Cardiac septum (tissue), 1 donor: ENCODE measurements around the gene DGCR6L. TPM values are rescaled to one million over a fixed set of nuclear protein-coding genes. Genes with fewer than 3 reads are reported as not detected.
"Not testable (repeated sequence)": the region's sequence is repeated elsewhere in the genome, so short reads cannot be mapped to it uniquely, and the experiment has no call there.

ENCODE experiments used
- DNase-seq: peaks from one replicate; pipeline ENCODE4 v3.0.0-alpha.2; 2020; ENCODE audit warnings: low spot score
- intact Hi-C: fragments of 100-400 bp; cut with DNase I; formaldehyde crosslinking; loops from one replicate; pipeline ENCODE4 v1.14.0; 2022
- long read RNA-seq: library from polyadenylated mRNA; unstranded; transcript quantifications from one replicate; pipeline ENCODE4 v2.0.0, GENCODE V29; 2021
- total RNA-seq: library from RNA; stranded (reverse); fragmentation: NEBNext Ultra II Directional; extraction: Animal tissue kit (Norgen Biotek cat#: 25700); gene quantifications from one replicate; pipeline ENCODE4 v1.2.1, GENCODE V29; 2021
- donor health status: DM: no; HTN: no; CAD: no.

Gene DGCR6L
- total RNA-seq = 45.5 TPM
- long read RNA-seq, transcript DGCR6L-201 (5 exons, 1,154 nt) = major isoform, 119 of 131 reads
- long read RNA-seq, partial matches to known transcripts = 2 of 131 reads
- long read RNA-seq, other reads (novel, unspliced or antisense) = 8 of 131 reads

GRCh38 chr22:20319745-20320658 lies at the start of gene DGCR6L:
Gene DGCR6L (minus strand): TSS chr22:20320060. CDS start chr22:20319988, 72 bp downstream.
- intact Hi-C loops = loop anchor here (5.0 kb wide), 1 partner anchor 243 kb away; no protein-coding TSS in a partner anchor

GRCh38 chr22:20368875-20369274 lies 49.0 kb upstream of the DGCR6L start:
- intact Hi-C loops, DNase-seq: not testable (repeated sequence)

More at GRCh38 chr22:20319745-20320658, at the start of gene DGCR6L:
- peak; percentile 98 for DNase-seq

DNA sequence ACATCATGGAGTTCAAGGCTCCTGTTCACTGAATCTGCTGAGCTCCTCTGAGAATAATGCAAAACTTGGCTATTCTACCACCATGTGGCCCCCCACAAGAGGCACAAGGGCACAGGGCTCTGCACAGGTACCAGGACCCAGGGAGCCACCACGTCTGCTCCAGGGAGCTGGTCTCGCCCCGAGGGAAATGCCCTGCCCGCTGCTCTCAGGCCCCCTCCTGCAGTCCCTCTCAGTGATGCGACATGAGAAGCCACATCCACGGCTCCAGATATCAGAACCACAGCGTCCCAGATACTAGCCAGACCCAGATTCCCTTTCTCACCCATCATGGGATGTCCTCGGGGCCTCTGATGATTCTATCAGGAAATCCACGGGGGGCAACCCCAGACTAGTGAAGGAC lies 47.0 kb upstream of the DGCR6L start:
- DNase-seq, intact Hi-C loops: not testable (repeated sequence)

GRCh38 chr22:20364335-20365260 lies 44.7 kb upstream of the DGCR6L start:
- DNase-seq = not testable (repeated sequence)

DNA sequence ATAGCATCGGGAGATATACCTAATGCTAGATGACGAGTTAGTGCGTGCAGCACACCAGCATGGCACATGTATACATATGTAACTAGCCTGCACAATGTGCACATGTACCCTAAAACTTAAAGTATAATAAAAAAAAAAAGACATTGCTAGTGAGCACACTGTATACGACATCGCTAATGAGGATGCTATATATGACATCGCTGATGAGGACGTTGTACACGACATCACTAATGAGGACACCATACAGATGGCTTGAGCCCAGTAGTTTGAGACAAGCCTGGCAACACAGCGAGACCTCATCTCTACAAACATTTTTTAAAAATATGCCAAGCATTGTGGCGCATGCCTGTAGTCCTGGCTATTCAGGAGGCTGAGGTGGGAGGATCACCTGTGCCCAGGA lies 42.5 kb upstream of the DGCR6L start:
- DNase-seq, intact Hi-C loops: not testable (repeated sequence)

More at GRCh38 chr22:20364335-20365260, 44.7 kb upstream of the DGCR6L start:
- intact Hi-C loops = not testable (repeated sequence)

GRCh38 chr22:20361752-20362229 lies 41.9 kb upstream of the DGCR6L start:
- DNase-seq, intact Hi-C loops: not testable (repeated sequence)

GRCh38 chr22:20360866-20361751 lies 41.2 kb upstream of the DGCR6L start:
- DNase-seq, intact Hi-C loops: not testable (repeated sequence)

DNA sequence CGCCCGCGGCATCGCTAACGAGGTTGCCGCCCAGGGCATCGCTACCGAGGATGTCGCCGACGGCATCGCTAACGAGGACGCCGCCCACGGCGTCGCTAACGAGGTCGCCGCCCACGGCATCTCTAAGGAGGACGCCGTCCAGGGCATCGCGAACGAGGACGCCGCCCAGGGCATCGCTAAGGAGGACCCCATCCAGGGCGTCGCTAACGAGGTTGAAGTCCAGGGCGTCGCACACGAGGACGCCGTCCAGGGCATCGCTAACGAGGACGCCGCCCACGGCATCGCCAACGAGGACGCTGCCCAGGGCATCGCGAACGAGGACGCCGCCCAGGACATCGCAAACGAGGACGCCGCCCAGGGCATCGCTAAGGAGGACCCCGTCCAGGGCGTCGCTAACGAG lies 40.4 kb upstream of the DGCR6L start:
- intact Hi-C loops, DNase-seq: not testable (repeated sequence)

DNA sequence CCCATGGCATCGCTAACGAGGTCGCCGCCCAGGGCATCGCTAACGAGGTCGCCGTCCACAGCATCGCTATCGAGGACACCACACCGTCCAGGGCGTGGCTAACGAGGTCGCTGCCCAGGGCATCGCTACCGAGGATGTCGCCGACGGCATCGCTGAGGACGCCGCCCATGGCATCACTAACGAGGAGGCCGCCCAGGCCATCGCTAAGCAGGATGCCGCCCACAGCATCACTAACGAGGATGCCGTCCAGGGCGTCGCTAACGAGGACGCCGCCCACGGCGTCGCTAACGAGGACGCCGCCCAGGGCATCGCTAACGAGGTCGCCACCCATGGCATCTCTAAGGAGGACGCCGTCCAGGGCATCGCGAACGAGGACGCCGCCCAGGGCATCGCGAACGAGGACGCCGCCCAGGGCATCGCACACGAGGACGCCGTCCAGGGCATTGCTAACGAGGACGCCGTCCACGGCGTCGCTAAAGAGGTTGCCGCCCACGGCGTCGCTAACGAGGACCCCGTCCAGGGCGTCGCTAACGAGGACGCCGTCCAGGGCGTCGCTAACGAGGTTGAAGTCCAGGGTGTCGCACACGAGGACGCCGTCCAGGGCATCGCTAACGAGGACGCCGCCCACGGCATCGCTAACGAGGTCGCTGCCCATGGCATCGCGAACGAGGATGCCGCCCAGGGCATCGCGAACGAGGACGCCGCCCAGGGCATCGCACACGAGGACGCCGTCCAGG lies 38.8 kb upstream of the DGCR6L start:
- intact Hi-C loops = not testable (repeated sequence)

GRCh38 chr22:20357967-20358366 lies 38.1 kb upstream of the DGCR6L start:
- DNase-seq, intact Hi-C loops: not testable (repeated sequence)

More for the DNA sequence above, 38.8 kb upstream of the DGCR6L start:
- DNase-seq = not testable (repeated sequence)

DNA sequence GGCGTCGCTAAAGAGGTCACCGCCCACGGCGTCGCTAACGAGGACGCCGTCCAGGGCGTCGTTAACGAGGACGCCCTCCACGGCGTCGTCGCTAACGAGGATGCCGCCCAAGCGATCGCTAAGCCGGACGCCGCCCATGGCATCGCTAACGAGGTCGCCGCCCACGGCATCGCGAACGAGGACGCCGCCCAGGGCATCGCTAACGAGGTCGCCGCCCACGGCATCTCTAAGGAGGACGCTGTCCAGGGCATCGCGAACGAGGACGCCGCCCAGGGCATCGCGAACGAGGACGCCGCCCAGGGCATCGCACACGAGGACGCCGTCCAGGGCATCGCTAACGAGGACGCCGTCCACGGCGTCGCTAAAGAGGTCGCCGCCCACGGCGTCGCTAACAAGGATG lies 37.0 kb upstream of the DGCR6L start:
- DNase-seq, intact Hi-C loops: not testable (repeated sequence)

DNA sequence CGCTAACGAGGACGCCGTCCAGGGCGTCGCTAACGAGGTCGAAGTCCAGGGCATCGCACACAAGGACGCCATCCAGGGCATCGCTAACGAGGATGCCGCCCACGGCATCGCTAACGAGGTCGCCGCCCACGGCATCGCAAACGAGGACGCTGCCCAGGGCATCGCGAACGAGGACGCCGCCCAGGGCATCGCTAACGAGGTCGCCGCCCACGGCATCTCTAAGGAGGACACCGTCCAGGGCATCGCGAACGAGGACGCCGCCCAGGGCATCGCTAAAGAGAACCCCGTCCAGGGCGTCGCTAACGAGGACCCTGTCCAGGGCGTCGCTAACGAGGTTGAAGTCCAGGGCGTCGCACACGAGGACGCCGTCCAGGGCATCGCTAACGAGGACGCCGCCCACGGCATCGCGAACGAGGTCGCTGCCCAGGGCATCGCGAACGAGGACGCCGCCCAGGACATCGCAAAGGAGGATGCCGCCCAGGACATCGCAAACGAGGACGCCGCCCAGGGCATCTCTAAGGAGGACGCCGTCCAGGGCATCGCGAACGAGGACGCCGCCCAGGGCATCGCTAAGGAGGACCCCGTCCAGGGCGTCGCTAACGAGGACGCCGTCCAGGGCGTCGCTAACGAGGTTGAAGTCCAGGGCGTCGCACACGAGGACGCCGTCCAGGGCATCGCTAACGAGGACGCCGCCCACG lies 36.2 kb upstream of the DGCR6L start:
- intact Hi-C loops, DNase-seq: not testable (repeated sequence)

DNA sequence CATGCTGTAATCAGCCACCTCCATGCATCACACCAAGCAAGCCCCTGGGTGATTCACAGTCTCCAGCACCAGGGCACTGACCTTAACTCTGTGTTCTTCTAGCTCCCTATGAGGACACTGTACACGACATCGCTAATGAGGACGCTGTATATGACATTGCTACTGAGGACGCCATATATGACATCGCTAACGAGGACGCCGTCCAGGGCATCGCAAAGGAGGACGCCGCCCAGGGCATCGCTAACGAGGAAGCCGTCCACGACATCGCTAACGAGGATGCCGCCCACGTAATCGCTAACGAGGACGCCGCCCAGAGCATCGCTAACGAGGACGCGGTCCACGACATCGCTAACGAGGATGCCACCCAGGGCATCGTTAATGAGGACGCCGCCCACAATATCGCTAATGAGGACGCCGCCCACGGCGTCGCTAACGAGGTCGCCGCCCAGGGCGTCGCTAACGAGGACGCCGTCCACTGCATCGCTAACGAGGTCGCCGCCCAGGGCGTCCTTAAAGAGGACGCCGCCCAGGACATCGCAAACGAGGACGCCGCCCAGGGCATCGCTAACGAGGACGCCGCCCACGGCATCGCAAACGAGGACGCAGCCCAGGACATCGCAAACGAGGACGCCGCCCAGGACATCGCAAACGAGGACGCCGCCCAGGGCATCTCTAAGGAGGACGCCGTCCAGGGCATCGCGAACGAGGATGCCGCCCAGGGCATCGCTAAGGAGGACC lies 34.5 kb upstream of the DGCR6L start:
- no peak for DNase-seq
- intact Hi-C loops = no loop called here

DNA sequence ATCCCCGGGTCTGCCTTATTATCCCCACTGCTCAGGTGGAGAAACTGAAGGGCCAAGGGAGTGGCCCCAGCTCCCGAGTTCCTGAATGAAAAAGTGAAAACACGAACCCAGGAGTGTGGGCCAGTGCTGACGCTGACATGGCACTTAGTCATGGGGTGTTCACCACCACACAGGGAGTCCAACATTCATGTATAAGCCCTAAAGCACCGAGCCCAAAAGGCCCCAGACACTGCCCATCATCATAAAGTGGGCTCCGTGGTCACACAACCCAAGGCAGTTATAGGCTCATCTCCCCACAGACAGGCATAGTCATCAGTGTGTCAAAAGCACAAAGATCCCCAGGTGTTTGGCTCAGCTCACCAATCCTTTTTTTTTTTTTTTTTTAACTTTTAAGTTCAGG lies 32.7 kb upstream of the DGCR6L start:
- DNase-seq, intact Hi-C loops: not testable (repeated sequence)

DNA sequence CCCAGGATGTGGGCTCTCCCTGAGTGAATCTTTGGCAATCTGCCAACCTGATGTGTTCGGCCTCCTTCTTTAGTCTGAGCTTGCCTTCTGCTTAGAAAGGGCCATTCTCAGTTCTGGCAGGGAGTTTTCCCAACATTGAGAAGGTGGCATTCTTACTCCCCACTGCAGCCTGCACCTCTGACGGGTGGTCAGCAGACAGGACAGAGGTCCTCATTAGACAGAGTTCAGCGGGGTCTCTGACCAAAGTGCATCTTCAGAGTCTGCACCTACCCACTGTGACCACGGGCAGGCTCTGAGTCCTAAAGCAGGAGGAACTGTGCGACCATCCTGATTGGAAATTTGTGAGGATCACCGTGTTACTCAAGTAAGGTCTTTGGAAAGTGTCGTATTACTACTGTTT lies 26.7 kb upstream of the DGCR6L start:
- DNase-seq, intact Hi-C loops: not testable (repeated sequence)

DNA sequence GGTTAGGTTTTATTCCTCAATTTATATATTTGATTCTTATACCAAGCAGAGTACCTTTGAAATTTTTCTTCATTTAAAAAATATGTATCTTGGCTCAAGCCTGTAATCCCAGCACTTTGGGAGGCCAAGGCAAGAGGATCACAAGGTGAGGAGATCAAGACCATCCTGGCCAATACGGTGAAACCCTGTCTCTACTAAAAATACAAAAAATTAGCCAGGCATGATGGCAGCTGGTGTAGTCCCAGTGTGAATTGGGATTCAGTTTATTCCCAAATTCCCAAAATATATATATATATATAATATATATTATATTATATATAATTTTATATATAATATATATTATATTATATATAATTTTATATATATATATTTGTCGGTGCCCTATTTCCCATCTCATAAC lies 18.4 kb upstream of the DGCR6L start:
- DNase-seq, intact Hi-C loops: not testable (repeated sequence)
